ENCODE measurements around the gene EPHX1.

The EPHX1 gene

DNA sequence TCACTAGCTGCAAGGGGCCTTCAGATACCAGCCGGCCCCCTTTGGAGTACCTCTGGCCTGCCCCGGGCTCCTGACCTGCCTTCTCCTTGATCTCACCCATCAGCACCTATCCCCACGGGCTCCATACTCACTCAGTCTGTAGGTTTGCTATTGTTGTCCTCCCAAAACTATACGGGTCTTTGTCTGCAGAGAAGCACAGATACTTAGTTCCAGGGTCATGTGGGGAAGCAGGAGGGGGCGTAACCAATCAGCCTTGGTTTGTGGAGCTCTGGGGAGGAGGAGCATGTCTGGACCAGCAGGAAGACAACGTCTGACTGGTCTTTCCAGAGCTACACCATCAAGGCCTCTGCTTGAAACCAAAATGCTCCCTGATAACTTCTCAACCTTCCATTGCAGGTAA lies 57.1 kb downstream of the EPHX1 start:
- H3K36me3 Mint-ChIP-seq (ENCODE audit: low read depth), result peaks cover 49% of the 10 kb centered on the region

DNA sequence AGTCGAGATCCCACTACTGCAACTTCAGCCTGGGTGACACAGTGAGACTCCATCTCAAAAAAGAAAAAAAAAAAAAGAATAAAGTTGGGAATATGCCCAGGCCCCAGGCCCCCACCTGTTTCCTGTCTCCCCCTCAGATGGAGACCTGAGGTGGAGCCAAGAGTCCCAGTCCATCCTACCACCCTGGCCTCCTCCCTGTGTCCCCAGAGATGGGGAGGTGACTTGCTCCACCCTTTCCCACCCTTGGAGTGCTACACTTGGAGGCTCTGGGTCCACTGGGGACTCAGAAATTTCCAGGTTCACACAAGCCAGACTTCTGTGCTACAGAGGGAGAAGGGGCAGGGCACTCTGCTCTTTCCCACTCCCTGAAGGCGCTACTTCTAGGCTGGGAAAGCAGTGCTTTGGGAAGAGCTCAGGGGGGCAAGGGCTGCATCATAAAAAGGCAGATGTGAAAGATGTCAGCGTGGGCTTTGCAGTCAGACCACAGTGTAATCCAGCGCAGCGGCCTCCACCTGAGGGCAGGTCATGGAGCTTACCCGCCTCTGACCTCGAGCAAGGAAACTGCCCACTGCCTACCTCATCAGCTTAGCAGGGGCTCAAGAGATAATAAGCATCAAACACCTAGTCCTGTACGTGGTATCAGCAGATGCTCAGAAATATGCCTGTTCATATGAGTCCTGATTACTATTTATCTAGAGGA lies 58.9 kb downstream of the EPHX1 start:
- Mint-ChIP-seq H3K4me3 (no peak overlapping the region), H3K4me1 (peaks cover 30% of the 10 kb centered on the region), H3K27ac (no peak overlapping the region), H3K27me3 (ENCODE audit: low read depth) (no peaks in the 10 kb centered on the region), H3K36me3 (ENCODE audit: low read depth) (peaks cover 44% of the 10 kb centered on the region), H3K9me3 (no peaks in the 10 kb centered on the region)
- TF ChIP-seq CTCF (IDR thresholded peaks at IDR 0.05; ENCODE audit: unreplicated experiment in 3 of 3), result no peak

More for the DNA sequence above, 57.1 kb downstream of the EPHX1 start:
- no peak for TF ChIP-seq CTCF (IDR thresholded peaks at IDR 0.05; ENCODE audit: unreplicated experiment in 3 of 3)
- Mint-ChIP-seq H3K4me1 (peaks cover 30% of the 10 kb centered on the region), H3K9me3 (no peaks in the 10 kb centered on the region), H3K4me3 (no peak overlapping the region), H3K27ac (peak overlapping the region in 1 of 3 experiments; percentile 33), H3K27me3 (ENCODE audit: low read depth) (no peaks in the 10 kb centered on the region)

- H3K9me3 Mint-ChIP-seq, result no peaks in the 10 kb centered on the region
- H3K4me3 Mint-ChIP-seq, result no peak overlapping the region
- H3K36me3 Mint-ChIP-seq (ENCODE audit: low read depth), result peaks cover 39% of the 10 kb centered on the region
- no peak for TF ChIP-seq CTCF (IDR thresholded peaks at IDR 0.05; ENCODE audit: unreplicated experiment in 3 of 3)
- H3K27me3 Mint-ChIP-seq (ENCODE audit: low read depth), result peaks cover 5% of the 10 kb centered on the region
- H3K4me1 Mint-ChIP-seq, result peaks cover 29% of the 10 kb centered on the region
- H3K27ac Mint-ChIP-seq, result peak overlapping the region in 2 of 3 experiments; percentile 15 to 28
Measured at GRCh38 chr1:225870911-225871310, 61.0 kb downstream of the EPHX1 start.

DNA sequence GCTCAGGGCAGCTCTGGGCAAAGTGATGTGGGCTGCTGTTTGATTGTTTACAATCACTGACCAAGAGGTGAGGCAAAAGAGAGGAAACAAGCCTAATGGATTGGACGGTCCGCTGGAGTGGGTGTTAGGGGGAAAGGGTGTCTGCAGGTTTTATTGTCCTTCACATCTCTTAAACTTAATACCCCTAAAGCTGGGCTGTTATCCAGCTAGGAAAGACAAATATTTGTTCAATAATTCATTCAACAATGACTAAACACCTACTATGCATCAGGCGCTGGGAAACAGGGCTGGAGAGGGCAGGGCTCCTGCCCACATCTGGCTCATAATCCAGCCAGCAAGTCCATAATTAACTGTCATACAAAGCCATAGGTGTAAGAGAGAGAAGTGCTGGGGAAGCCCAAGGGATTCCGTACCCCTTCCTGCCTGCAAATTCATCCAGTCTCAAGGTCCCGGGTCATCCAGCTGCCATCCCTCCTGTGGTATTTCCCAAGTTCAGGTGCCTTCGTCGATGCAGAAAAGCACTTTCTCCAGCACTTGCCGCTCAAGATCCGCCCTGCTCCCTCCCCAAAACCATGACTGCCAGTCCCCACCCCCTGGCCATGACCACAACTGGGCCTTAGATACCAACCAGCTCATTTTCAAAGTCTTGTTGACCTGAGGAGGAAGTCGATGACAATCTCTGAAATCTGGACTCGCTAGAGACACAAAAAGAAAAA lies 61.6 kb downstream of the EPHX1 start:
- H3K9me3 Mint-ChIP-seq, result no peaks in the 10 kb centered on the region
- no peak overlapping the region for H3K4me3 Mint-ChIP-seq
- peaks cover 28% of the 10 kb centered on the region for H3K4me1 Mint-ChIP-seq
- H3K27ac Mint-ChIP-seq, result peak overlapping the region in 2 of 3 experiments; percentile 15 to 28
- H3K27me3 Mint-ChIP-seq (ENCODE audit: low read depth), result peaks cover 5% of the 10 kb centered on the region
- H3K36me3 Mint-ChIP-seq (ENCODE audit: low read depth), result peaks cover 39% of the 10 kb centered on the region
- no peak for TF ChIP-seq CTCF (IDR thresholded peaks at IDR 0.05; ENCODE audit: unreplicated experiment in 3 of 3)

- no peak overlapping the region for H3K27ac Mint-ChIP-seq
- no peak for TF ChIP-seq CTCF (IDR thresholded peaks at IDR 0.05; ENCODE audit: unreplicated experiment in 3 of 3)
- H3K36me3 Mint-ChIP-seq (ENCODE audit: low read depth), result peaks cover 37% of the 10 kb centered on the region
- peaks cover 5% of the 10 kb centered on the region for H3K27me3 Mint-ChIP-seq (ENCODE audit: low read depth)
- peaks cover 27% of the 10 kb centered on the region for H3K4me1 Mint-ChIP-seq
- no peaks in the 10 kb centered on the region for H3K9me3 Mint-ChIP-seq
- H3K4me3 Mint-ChIP-seq, result no peak overlapping the region
Measured at GRCh38 chr1:225872075-225872430, 62.1 kb downstream of the EPHX1 start.
